ENCODE results near the gene PRKRIP1.
A peak's percentile ranks its signal among the peaks of the same experiment; 100 is the strongest.
"Not testable (repeated sequence)": the region's sequence is repeated elsewhere in the genome, so short reads cannot be mapped to it uniquely, and the experiment has no call there.

The PRKRIP1 gene

GRCh38 chr7:102387064-102387463 is 9.1 kb upstream of the PRKRIP1 start:
- Histone ChIP-seq H3K27me3 (ENCODE audit: control insufficient read depth, insufficient read depth, low read length) (no peaks in the 10 kb centered on the region), H3K4me3 (ENCODE audit: low read length) (no peak overlapping the region), H3K27ac (ENCODE audit: low read depth, low read length) (no peak overlapping the region), H3K9ac (ENCODE audit: low read length) (no peak overlapping the region), H3K36me3 (ENCODE audit: control insufficient read depth, insufficient read depth, low read length) (no peaks in the 10 kb centered on the region), H3K4me1 (ENCODE audit: control insufficient read depth, insufficient read depth, low read length) (no peaks in the 10 kb centered on the region)

DNA sequence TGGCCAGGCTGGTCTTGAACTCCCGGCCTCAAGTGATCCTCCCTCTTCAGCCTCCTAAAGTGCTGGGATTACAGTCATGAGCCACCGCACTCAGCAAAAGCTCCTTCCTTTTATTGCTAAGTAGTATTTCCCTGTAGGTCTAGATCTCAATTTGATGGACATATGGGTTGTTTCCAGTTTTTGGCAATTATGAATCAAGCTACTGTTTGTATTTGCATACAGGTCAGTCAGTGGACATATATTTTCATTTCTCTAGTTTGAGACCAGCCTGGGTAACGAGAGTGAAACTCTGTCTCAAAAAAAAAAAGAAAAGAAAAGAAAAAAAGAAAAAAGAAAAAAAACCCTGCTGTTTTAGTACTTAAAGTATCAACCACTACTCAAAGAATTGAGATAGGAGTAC is 6.4 kb upstream of the PRKRIP1 start:
- no peaks in the 10 kb centered on the region for H3K27me3 ChIP-seq (ENCODE audit: control insufficient read depth, insufficient read depth, low read length)
- H3K9ac ChIP-seq (ENCODE audit: low read length) = no peak overlapping the region
- no peaks in the 10 kb centered on the region for H3K36me3 ChIP-seq (ENCODE audit: control insufficient read depth, insufficient read depth, low read length)
- no peak overlapping the region for H3K4me3 ChIP-seq (ENCODE audit: low read length)
- no peak overlapping the region for H3K27ac ChIP-seq (ENCODE audit: low read depth, low read length)
- H3K4me1 ChIP-seq (ENCODE audit: control insufficient read depth, insufficient read depth, low read length) = no peaks in the 10 kb centered on the region

DNA sequence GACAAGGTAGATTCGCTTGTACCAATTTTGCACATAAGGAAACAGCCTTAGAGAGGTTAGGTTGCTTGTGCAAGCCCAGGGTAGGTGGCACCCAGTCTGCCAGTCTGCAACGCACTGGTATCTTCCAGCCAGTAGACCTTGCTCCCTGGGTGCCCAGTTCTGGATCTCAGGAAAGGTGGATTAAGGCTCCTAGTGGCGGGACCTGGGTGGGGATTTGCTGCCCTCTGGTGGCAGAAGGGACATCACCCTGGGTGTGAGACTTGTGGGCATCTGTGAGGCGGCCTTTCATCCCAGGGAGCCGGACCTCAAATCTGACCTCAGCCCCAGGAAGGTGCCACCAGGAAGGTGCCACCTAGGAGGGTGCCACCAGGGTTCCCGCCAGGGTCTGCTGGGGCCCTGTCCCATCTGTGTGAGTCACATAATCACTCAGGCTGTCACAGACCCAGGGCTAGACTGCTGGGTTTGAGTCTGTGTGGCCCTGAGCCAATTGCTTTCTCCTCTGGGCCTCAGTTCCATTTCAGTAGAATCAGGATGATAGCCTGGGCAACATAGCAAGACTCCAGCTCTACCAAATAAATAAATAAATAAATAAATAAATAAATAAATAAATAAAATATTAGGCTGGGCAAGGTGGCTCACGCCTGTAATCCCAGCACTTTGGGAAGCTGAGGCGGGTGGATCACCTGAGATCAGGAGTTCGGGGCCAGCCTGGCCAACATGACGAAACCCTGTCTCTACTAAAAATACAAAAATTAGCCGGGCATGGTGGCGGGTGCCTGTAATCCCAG is 5.3 kb upstream of the PRKRIP1 start:
- no peaks in the 10 kb centered on the region for H3K4me1 ChIP-seq (ENCODE audit: control insufficient read depth, insufficient read depth, low read length)
- no peak overlapping the region for H3K27ac ChIP-seq (ENCODE audit: low read depth, low read length)
- H3K27me3 ChIP-seq (ENCODE audit: control insufficient read depth, insufficient read depth, low read length) = no peaks in the 10 kb centered on the region
- H3K36me3 ChIP-seq (ENCODE audit: control insufficient read depth, insufficient read depth, low read length) = no peaks in the 10 kb centered on the region
- H3K9ac ChIP-seq (ENCODE audit: low read length) = no peak overlapping the region
- H3K4me3 ChIP-seq (ENCODE audit: low read length) = no peak overlapping the region

DNA sequence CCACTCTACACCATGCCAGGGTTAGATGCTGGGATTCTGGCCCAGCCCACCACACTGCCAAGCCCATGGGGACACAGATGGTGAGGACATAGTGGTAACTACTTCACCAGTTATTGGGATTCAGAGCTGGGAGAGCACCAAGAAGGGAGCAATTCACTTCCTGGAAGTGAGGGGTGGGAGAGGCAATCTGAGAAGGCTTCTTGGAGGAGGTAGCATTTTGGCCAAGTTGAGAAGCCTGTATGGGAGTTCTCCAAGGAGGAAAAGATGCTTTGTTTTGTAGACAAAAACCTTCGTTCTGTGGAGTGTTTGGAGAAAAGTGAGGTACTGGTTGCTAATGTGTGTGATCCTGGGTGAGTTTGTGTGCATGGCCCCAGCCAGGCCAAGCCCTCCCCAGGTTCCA is 3.8 kb upstream of the PRKRIP1 start:
- H3K4me3 ChIP-seq (ENCODE audit: low read length) = no peak overlapping the region
- H3K36me3 ChIP-seq (ENCODE audit: control insufficient read depth, insufficient read depth, low read length) = no peaks in the 10 kb centered on the region
- no peaks in the 10 kb centered on the region for H3K27me3 ChIP-seq (ENCODE audit: control insufficient read depth, insufficient read depth, low read length)
- no peak overlapping the region for H3K9ac ChIP-seq (ENCODE audit: low read length)
- peaks cover 5% of the 10 kb centered on the region for H3K4me1 ChIP-seq (ENCODE audit: control insufficient read depth, insufficient read depth, low read length)
- H3K27ac ChIP-seq (ENCODE audit: low read depth, low read length) = no peak overlapping the region

- H3K27ac ChIP-seq (ENCODE audit: low read depth, low read length) = no peak overlapping the region
- peaks cover 5% of the 10 kb centered on the region for H3K4me1 ChIP-seq (ENCODE audit: control insufficient read depth, insufficient read depth, low read length)
- H3K9ac ChIP-seq (ENCODE audit: low read length) = no peak overlapping the region
- no peak overlapping the region for H3K4me3 ChIP-seq (ENCODE audit: low read length)
- no peaks in the 10 kb centered on the region for H3K36me3 ChIP-seq (ENCODE audit: control insufficient read depth, insufficient read depth, low read length)
- no peaks in the 10 kb centered on the region for H3K27me3 ChIP-seq (ENCODE audit: control insufficient read depth, insufficient read depth, low read length)
These were observed 2.7 kb upstream of the PRKRIP1 start for GRCh38 chr7:102393467-102393866.

DNA sequence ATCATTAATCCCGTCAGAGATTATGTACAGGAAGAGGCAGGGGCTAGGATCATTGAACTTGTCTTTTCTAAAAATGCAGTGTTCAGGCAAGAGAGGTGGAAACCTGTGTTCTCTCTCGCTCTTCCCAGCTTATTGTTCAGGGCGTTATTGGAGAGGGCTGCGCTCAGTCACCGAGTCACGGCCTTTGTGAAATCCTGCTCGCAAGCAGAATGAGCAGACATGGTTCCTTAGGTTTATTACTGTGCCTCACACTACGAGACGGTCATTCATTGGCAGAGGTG is 631 bp upstream of the PRKRIP1 start:
- peak overlapping the region; percentile 21 for H3K9ac ChIP-seq (ENCODE audit: low read length)
- H3K27ac ChIP-seq (ENCODE audit: low read depth, low read length) = peak overlapping the region; percentile 76
- H3K27me3 ChIP-seq (ENCODE audit: control insufficient read depth, insufficient read depth, low read length) = no peaks in the 10 kb centered on the region
- H3K4me3 ChIP-seq (ENCODE audit: low read length) = peak overlapping the region; percentile 63
- peaks cover 5% of the 10 kb centered on the region for H3K4me1 ChIP-seq (ENCODE audit: control insufficient read depth, insufficient read depth, low read length)
- peaks cover 7% of the 10 kb centered on the region for H3K36me3 ChIP-seq (ENCODE audit: control insufficient read depth, insufficient read depth, low read length)

- H3K4me3 ChIP-seq (ENCODE audit: low read length) = peak overlapping the region; percentile 63
- no peaks in the 10 kb centered on the region for H3K27me3 ChIP-seq (ENCODE audit: control insufficient read depth, insufficient read depth, low read length)
- peak overlapping the region; percentile 30 for H3K27ac ChIP-seq (ENCODE audit: low read depth, low read length)
- peaks cover 5% of the 10 kb centered on the region for H3K4me1 ChIP-seq (ENCODE audit: control insufficient read depth, insufficient read depth, low read length)
- peaks cover 7% of the 10 kb centered on the region for H3K36me3 ChIP-seq (ENCODE audit: control insufficient read depth, insufficient read depth, low read length)
- peak overlapping the region; percentile 21 for H3K9ac ChIP-seq (ENCODE audit: low read length)
These were observed 502 bp downstream of the PRKRIP1 start for GRCh38 chr7:102396710-102397019.

DNA sequence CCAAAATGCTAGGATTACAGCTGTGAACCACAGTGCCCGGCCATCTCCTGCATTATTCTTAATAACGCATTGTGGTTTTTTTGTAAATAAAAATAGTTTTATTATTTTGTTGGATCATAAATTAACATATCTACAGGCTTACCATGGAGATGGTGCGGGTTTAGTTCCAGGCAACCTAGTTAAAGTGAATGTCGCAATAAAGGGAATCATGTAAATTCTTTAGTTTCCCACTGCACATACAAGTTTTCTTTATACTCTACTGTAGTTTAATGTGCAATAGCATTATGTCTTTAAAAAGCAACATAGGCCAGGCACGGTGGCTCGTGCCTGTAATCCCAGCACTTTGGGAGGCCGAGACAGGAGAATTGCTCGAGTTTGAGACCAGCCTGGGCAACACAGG is 2.4 kb downstream of the PRKRIP1 start:
- Histone ChIP-seq H3K9ac (ENCODE audit: low read length) (no peak overlapping the region), H3K36me3 (ENCODE audit: control insufficient read depth, insufficient read depth, low read length) (peaks cover 10% of the 10 kb centered on the region), H3K4me3 (ENCODE audit: low read length) (no peak overlapping the region), H3K4me1 (ENCODE audit: control insufficient read depth, insufficient read depth, low read length) (peaks cover 5% of the 10 kb centered on the region), H3K27me3 (ENCODE audit: control insufficient read depth, insufficient read depth, low read length) (no peaks in the 10 kb centered on the region), H3K27ac (ENCODE audit: low read depth, low read length) (no peak overlapping the region)

- Histone ChIP-seq H3K4me1 (ENCODE audit: control insufficient read depth, insufficient read depth, low read length) (peaks cover 5% of the 10 kb centered on the region), H3K4me3 (ENCODE audit: low read length) (no peak overlapping the region), H3K36me3 (ENCODE audit: control insufficient read depth, insufficient read depth, low read length) (peaks cover 19% of the 10 kb centered on the region), H3K9ac (ENCODE audit: low read length) (no peak overlapping the region), H3K27ac (ENCODE audit: low read depth, low read length) (no peak overlapping the region), H3K27me3 (ENCODE audit: control insufficient read depth, insufficient read depth, low read length) (no peaks in the 10 kb centered on the region)
These were observed 4.2 kb downstream of the PRKRIP1 start for GRCh38 chr7:102400360-102400759.

GRCh38 chr7:102403563-102403962 is 7.4 kb downstream of the PRKRIP1 start:
- Histone ChIP-seq H3K27me3 (ENCODE audit: control insufficient read depth, insufficient read depth, low read length) (no peaks in the 10 kb centered on the region), H3K9ac (ENCODE audit: low read length) (no peak overlapping the region), H3K4me1 (ENCODE audit: control insufficient read depth, insufficient read depth, low read length) (no peaks in the 10 kb centered on the region), H3K4me3 (ENCODE audit: low read length) (no peak overlapping the region), H3K27ac (ENCODE audit: low read depth, low read length) (no peak overlapping the region), H3K36me3 (ENCODE audit: control insufficient read depth, insufficient read depth, low read length) (peaks cover 36% of the 10 kb centered on the region)

DNA sequence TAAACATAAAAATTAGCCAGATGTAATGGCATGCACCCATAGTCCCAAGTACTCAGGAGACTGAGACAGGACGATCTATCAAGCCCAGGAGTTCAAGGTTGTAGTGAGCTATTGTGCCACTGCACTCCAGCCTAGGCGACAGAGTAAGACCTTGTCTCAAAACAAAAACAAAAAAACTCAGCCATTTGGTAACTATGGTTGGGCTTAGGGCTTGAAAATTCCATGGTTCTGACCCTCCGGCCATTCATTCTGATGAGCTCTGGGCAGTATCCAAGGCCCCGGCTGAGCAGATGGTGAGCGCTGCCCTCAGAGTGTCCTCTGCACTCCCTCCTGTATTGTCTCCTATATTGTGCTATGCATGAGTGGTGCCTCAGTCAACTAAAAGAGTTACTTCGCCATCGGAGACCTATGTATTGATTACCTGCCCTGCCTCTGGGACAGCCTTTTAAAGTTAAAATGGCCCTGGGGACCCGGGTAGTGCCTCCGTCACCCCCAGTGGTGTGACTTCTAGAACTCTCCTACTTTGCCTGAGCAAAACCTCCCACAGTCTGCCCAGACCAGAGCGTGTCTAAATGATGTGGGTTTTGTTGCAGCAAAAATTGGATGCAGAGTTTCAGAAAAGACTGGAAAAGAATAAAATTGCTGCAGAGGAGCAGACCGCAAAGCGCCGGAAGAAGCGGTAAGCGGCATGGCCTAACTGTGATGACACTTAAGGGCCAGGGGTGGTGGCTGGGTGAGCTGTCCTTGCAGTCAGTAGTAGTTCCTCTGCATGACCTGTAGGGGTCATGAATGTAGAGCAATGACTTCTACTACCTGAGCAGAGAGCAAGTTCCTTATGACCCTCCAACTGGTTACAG is 8.1 kb downstream of the PRKRIP1 start:
- Histone ChIP-seq H3K27me3 (ENCODE audit: control insufficient read depth, insufficient read depth, low read length) (no peaks in the 10 kb centered on the region), H3K27ac (ENCODE audit: low read depth, low read length) (no peak overlapping the region), H3K4me1 (ENCODE audit: control insufficient read depth, insufficient read depth, low read length) (no peaks in the 10 kb centered on the region), H3K4me3 (ENCODE audit: low read length) (no peak overlapping the region), H3K36me3 (ENCODE audit: control insufficient read depth, insufficient read depth, low read length) (peaks cover 36% of the 10 kb centered on the region), H3K9ac (ENCODE audit: low read length) (no peak overlapping the region)

- not testable (repeated sequence) for H3K4me1 ChIP-seq (ENCODE audit: control insufficient read depth, insufficient read depth, low read length); H3K27me3 ChIP-seq (ENCODE audit: control insufficient read depth, insufficient read depth, low read length); H3K27ac ChIP-seq (ENCODE audit: low read depth, low read length); H3K4me3 ChIP-seq (ENCODE audit: low read length); H3K9ac ChIP-seq (ENCODE audit: low read length)
- peaks cover 34% of the 10 kb centered on the region for H3K36me3 ChIP-seq (ENCODE audit: control insufficient read depth, insufficient read depth, low read length)
These were observed 8.7 kb downstream of the PRKRIP1 start for GRCh38 chr7:102404862-102405188.

GRCh38 chr7:102407910-102408309 is 11.7 kb downstream of the PRKRIP1 start:
- Histone ChIP-seq H3K4me1 (ENCODE audit: control insufficient read depth, insufficient read depth, low read length) (peaks cover under 1% of the 10 kb centered on the region), H3K36me3 (ENCODE audit: control insufficient read depth, insufficient read depth, low read length) (peaks cover 33% of the 10 kb centered on the region), H3K27ac (ENCODE audit: low read depth, low read length) (no peak overlapping the region)

More at GRCh38 chr7:102407910-102408309, 11.7 kb downstream of the PRKRIP1 start:
- Histone ChIP-seq H3K27me3 (ENCODE audit: control insufficient read depth, insufficient read depth, low read length) (no peaks in the 10 kb centered on the region), H3K4me3 (ENCODE audit: low read length) (no peak overlapping the region), H3K9ac (ENCODE audit: low read length) (no peak overlapping the region)

Data from rectal smooth muscle tissue (tissue), 1 donor.